K562 (cell line): ENCODE data around the gene LRRC27. TPM values are rescaled to one million over a fixed set of nuclear protein-coding genes. Genes with fewer than 3 reads are reported as not detected.

ENCODE experiments used
- CBFA2T2 ChIP-seq: fragments of 450-650 bp; conservative IDR thresholded peaks from 2 replicates; pipeline ENCODE4 v1.6.1; 2017; ENCODE audit warnings: mild to moderate bottlenecking
- CBFA2T3 ChIP-seq: fragments of 450-650 bp; IDR thresholded peaks from 2 replicates; pipeline ENCODE4 v1.6.1; 2017
- MGA ChIP-seq: fragments of 450-650 bp; IDR thresholded peaks from 2 replicates; pipeline ENCODE4 v1.6.1; 2016; ENCODE audit warnings: mild to moderate bottlenecking, moderate library complexity
- NCOR1 ChIP-seq: fragments of 450-650 bp; IDR thresholded peaks from 2 replicates; pipeline ENCODE4 v1.6.1; 2016; ENCODE audit warnings: mild to moderate bottlenecking, moderate library complexity
- SRSF3 ChIP-seq: fragments of 200-400 bp; formaldehyde crosslinking; IDR thresholded peaks from 2 replicates; pipeline ENCODE4 v1.6.1; 2016; ENCODE audit warnings: mild to moderate bottlenecking, low read length, moderate library complexity; ENCODE audit not compliant: insufficient read depth
- TAF9B ChIP-seq: fragments of 450-650 bp; IDR thresholded peaks from 2 replicates; pipeline ENCODE4 v1.6.1; 2018; ENCODE audit warnings: mild to moderate bottlenecking; ENCODE audit not compliant: partially characterized antibody
- TFAM ChIP-seq: fragments of 250-450 bp; sonication (Bioruptor Pico); conservative IDR thresholded peaks from 2 replicates; pipeline ENCODE4 v1.5.0; 2021; ENCODE audit warnings: mild to moderate bottlenecking, moderate library complexity
- ZFPM2 ChIP-seq: fragments of 250-450 bp; sonication (Bioruptor Pico); IDR thresholded peaks from 2 replicates; pipeline ENCODE4 v1.5.1; 2022; ENCODE audit warnings: mild to moderate bottlenecking
- polyA plus RNA-seq, 8 experiments: library from polyadenylated mRNA; depleted of rRNA in 4 of 8; stranded (reverse) in 5 of 8; unstranded in 3 of 8; fragments of >200 nt; fragmentation: Nextera tagmentation in 2 of 8; fragmentation: Illumina TruSeq in 1 of 8; extraction: Ambion mirVana in 2 of 8; extraction: Trizol in 1 of 8; gene quantifications; 2 replicates each; pipeline versions ENCODE4 v1.2.1 to v1.2.3, GENCODE V29; 2011 to 2014; ENCODE audit warnings: inconsistent platforms in 1 of 8, missing spikeins in 1 of 8
- total RNA-seq, 7 experiments: library from RNA; depleted of rRNA in 6 of 7; stranded (reverse); fragments of >200 nt in 6 of 7; fragmentation: Illumina TruSeq in 2 of 7; extraction: Trizol in 2 of 7; gene quantifications; 2 replicates each; pipeline versions ENCODE4 v1.2.1 to v1.2.3, GENCODE V29; 2011 to 2021; ENCODE audit warnings: low replicate concordance in 1 of 7
- TF ChIP-seq, protein P1 (sequence below), 2 experiments: fragments of 450-650 bp; formaldehyde crosslinking in 1 of 2; IDR thresholded peaks; 2 replicates each; pipeline versions ENCODE4 v1.4.0 to v1.6.1; 2014 to 2020; ENCODE audit warnings: mild to moderate bottlenecking in 2 of 2, borderline replicate concordance in 1 of 2, low read depth in 1 of 2

Gene LRRC27
- total and polyA plus RNA-seq, 9 of the 15 experiments (the other 6 are each of a cell fraction or from before 2014, with no cell fraction given) = 0.10 to 2.7 (median 1.4) TPM

GRCh38 chr10:132328738-132329137, 3.3 kb upstream of the LRRC27 start (continued):
- TF ChIP-seq, protein P1, sequence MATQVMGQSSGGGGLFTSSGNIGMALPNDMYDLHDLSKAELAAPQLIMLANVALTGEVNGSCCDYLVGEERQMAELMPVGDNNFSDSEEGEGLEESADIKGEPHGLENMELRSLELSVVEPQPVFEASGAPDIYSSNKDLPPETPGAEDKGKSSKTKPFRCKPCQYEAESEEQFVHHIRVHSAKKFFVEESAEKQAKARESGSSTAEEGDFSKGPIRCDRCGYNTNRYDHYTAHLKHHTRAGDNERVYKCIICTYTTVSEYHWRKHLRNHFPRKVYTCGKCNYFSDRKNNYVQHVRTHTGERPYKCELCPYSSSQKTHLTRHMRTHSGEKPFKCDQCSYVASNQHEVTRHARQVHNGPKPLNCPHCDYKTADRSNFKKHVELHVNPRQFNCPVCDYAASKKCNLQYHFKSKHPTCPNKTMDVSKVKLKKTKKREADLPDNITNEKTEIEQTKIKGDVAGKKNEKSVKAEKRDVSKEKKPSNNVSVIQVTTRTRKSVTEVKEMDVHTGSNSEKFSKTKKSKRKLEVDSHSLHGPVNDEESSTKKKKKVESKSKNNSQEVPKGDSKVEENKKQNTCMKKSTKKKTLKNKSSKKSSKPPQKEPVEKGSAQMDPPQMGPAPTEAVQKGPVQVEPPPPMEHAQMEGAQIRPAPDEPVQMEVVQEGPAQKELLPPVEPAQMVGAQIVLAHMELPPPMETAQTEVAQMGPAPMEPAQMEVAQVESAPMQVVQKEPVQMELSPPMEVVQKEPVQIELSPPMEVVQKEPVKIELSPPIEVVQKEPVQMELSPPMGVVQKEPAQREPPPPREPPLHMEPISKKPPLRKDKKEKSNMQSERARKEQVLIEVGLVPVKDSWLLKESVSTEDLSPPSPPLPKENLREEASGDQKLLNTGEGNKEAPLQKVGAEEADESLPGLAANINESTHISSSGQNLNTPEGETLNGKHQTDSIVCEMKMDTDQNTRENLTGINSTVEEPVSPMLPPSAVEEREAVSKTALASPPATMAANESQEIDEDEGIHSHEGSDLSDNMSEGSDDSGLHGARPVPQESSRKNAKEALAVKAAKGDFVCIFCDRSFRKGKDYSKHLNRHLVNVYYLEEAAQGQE (IDR thresholded peaks at IDR 0.05; ENCODE audit: borderline replicate concordance) = peak; percentile 47
- TF ChIP-seq, protein P1 (CRISPR knock-in tag; IDR thresholded peaks at IDR 0.05; ENCODE audit: low read depth) = no peak
- TF ChIP-seq MGA (0 out of 2 replicates have a peak, but pooled peaks have one; percentile 8), CBFA2T3 (peak; percentile 64), TAF9B (no peak), CBFA2T2 (peak; percentile 25; the same call in 1 of the 2 replicates), NCOR1 (peak; percentile 24; the same call in 1 of the 2 replicates), TFAM (CRISPR knock-in tag) (no peak), ZFPM2 (no peak), SRSF3 (no peak)
